ENCODE data around the gene TFF1.

Gene TFF1

DNA sequence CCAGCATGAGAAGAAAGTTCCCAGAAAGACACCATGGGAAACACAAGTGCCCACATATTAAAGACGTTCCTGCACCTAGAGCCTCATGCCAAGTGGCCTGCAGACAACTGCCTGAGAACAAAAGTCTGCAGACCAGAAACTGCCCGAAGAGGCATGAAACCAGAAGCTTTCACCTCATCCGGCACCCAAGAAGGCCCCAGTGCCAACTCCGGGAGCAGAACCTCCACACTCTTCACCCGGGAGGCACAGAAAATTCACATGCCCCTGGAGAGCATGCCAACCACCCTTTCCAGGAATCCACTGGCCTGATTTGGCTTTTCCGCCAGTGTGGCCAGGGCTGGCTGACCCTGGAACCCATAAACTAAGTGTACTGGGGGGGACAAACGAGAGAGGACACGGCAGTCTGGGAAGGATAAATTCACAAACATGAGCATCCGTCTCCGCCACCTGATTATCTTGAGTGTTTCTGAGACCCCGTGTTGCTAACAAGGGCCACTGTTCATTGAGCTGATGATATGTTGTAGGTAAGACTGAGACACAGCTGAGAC, 22.3 kb downstream of the TFF1 start:
- DNase-seq (ENCODE audit: low read depth): no peak

DNA sequence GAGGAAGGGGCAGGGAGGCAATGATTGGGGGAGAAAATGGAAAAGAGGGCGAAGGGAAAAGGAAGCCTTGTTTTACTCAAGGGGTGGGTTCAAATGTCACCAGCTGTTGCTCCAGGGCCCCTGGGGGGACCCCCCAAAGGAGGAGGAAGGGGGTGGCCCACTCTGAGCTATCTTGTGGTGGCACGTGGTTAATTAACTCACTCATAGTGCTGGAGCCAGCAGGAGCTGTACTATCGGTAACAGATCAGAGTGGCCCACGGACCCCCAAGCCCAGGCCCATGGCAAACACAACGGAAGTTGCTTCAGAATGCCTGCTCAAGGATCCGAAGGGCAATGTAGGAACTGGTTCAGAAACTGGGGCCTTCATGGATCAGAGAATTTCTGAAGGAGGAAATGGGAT, 22.8 kb downstream of the TFF1 start:
- DNase-seq (ENCODE audit: low read depth): no peak

DNA sequence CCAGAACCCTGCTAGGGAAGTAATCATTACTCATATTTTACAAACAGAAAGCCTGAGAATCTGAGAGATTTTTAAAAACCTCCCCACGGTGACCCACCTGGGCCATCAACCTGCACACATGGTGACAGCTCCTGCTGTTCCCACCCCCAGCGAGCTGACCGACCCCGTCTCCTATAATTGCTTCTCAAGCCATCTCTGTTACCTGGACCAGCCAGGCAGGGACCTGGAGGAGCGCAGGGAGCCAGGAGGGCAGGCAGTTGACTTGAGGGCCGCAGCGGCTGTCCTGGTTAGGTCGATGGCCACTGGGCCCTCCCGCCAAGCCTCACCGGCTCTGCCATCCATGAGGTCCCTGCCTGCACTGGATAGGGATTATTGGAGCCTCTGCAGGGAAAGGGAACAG, 23.2 kb downstream of the TFF1 start:
- DNase-seq (ENCODE audit: low read depth): no peak

DNA sequence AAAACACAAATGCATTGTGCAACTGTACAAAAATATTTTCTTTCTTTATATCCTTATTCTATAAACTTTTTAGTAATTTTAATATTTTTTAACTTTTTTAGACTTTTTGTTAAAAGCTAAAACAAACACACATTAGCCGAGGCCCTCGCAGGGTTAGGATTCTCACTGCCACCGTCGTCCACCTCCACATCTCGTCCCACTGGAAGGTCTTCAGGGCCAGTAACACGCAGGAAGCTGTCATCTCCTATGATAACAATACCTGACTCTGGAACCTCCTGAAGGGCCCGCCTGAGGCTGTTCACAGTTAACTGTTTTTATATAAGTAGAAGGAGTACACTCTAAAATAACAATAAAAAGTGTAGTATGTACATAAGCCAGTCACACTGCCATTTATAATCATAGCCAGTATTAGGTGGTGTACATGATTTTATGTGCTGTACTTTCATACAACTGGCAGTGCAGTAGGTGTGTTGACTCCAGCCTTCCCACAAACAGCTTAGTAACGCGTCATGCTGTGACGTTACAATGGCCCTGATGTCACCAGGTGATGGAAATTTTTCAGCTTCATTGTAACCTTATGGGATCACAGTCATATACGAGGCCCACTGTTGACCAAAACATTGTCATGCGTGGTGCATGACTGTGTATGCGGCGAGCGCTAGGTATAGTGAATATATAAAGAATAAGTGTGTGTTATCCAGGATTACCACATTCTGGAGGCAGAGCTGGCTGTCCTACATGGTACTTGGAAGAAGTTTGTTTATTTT, 24.4 kb downstream of the TFF1 start:
- no peak for DNase-seq (ENCODE audit: low read depth)

DNA sequence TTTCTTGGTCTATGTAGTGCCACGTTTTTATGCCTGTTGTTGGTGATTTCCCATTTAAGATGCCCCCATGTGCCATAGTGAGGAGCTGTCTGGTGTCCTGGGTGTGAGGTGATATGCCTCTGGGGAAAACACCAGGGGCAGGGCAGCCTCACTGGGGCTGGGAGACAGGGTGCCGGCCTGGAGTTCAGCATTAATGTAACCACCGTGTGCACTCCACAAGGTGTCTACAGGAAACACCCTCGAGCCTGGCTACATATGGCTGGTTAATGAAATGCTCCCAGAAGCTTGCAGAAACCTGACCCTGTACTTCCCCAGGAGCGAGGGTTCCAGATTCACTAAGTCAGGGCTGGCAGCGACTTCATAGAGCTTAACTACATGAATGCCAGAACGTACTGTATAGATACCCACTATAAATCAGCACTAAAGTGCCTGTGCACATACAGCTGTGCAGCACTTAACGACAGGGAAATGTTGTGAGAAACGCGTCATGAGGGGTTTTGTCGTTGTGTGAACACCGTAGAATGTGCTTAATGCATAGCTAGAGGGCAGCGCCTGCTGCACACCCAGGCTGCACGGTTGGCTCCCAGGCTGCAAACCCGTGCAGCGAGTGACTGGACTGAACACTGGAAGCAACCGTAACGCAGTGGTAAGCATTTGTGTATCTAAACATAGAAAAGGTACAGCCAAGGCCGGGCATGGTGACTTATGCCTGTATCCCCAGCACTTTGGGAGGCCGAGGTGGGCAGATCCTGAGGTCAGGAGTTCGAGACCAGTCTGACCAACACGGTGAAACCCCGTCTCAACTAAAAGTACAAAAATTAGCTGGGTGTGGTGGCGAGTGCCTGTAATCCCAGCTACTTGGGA, 25.9 kb downstream of the TFF1 start:
- no peak for DNase-seq (ENCODE audit: low read depth)

DNA sequence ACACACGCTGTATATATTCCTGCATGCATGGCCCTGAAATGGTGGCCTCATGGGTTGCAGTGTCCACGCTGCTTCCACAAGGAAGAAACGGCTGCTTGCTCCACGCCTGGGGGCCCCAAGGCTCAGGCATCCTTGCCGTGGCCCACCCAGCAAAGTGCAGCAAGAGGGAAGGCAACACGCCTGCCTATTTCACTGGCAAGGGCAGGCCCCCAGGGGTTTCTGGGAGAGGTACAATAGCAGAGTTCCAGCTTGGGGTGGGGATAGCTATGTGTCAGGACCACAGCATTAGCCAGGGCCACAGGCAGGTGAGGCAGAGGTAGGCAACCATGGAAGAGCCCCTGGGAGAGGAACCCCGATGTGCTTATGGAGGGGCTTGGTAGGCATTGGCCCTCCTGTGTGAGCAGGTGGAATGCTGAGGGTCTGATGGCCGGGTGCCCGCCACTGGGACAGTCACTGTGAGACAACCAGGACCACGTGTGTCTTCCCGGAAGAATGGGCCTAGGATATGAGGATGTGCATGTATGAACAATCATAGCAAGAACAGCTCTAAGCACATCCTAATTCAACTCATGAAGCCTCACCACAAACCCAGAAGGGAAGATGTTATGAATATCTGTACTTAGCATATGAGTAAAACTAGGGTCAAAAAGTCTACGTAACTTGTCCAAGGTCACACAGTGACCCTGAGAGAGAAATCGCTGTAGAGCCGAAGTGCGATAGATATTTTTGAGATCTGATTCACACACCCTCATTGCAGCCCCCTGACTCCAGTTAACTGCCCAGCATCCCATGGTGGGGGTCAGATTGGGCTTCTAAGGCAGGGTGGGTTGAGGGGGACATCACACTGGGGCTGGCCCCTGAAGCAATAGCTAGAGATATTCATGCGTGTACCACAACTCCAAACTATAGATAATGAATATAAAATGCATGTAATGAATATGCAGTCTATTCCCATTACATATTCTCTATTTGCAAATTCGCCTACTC, 27.3 kb downstream of the TFF1 start:
- no peak for DNase-seq (ENCODE audit: low read depth)

DNA sequence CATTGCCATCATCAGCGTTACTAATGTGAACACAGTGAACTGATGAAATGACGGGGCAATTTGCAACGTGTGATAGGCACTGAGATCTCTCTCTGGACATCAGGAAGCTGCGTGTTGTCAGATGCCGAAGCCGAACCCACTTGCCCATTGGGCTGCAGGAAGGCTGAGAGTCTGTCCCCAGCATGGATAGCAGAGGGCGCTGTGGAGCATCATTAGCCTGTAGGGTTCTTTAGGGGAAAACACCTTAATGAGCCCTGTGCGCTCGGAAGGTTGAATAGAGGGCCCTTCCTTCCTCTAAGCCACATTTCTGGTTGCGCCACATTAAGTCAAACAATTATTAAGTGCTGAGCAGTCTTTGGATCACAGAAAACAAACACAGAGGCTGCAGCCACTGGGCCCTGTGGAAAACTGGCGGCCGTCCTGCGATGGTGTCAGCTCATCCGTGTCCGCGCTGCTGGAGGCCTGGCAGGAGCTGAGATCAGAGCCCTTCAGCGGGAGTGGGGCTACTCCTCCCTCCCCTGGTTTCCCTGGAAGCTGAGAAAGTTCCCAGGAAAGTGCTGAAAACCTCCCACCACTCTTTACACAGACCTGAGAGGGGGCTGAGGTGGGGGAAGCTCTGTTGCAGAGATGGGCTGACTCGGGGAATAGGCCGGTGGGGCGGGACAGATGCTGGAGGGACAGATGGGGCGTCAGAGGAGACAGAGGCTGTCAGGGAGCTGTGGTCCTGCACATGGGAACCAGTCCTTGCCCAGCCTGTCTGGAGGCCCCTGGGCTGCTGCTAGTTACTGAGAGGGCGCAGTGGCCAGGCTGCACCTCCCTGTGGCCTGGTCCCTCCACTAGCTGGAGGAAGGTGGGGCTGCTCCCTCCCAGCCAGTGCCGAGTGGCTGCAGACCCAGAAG, 28.3 kb downstream of the TFF1 start:
- peak; percentile 22 for DNase-seq (ENCODE audit: low read depth)

DNA sequence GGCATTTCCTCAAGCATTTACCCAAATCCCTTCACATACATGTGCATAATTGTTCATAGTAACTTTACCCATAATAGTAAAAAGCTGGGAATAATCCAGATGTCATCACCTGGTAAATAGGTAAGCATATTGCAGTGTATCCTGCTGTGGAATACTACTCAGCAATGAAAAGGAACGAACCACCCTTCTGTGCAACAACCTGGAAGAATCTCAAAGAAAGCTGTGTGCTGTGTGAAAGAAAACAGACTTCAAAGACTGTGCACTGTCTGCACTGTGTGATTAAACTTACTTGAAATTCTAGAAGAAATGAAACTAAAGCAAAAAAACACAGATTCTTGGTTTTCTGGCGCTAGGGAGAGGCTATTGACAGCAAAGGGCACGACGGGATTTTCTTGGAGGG, 29.1 kb downstream of the TFF1 start:
- DNase-seq (ENCODE audit: low read depth): no peak

DNA sequence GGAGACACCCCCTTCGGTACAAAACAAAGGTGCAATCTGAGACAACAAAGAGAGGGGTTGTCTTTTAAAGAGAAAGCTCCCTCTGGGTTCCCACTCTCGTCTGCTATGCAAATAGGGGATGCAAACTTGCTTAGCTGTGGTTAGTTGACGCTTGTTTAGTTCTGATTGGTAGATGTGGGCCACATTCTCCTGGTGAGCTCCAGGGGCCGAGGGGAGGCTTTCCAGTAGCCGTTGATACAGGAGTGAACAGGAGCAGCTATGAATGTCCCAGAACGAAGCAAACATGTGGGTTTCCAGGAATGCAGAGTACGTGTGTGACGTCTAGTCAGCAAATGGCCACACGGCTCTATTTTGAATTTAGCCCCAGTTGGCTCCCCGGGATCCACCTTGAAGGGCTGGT, 30.3 kb downstream of the TFF1 start:
- peak; percentile 24 for DNase-seq (ENCODE audit: low read depth)

DNA sequence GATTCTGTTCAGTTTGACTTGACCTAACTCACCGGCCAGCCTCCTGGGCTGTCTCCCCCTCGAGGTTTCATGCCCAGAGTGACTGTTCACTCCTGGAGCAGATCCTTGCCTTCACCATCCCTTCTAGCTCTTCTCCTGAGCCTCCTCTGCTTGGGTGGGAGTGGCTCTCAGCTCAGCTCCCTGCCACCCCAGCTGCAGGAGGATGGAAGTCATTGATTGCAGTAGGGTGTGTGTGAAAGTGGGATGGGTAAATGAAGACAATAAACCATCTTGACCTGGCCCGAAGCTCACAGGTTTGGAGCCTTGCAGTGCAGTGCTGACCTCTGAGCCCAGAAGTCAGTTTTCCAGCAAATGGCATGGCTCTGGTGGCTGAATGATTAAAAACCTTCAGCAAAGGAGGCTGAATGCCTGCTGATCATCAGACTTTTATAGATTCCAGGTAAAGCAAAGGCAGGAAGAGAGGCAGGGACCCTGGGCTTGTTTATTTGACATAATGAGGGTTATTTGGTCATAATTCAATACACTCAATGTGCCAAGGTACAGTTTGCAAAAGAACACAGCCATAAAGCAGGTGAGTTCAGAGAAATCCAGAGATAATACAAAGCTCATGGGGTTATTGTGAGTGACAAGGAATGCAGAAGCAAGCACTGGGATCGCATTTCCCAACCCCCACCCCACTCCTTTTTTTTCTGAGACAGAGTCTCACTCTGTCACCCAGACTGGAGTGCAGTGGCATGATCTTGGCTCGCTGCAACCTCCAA, 33.6 kb downstream of the TFF1 start:
- DNase-seq (ENCODE audit: low read depth): no peak

DNA sequence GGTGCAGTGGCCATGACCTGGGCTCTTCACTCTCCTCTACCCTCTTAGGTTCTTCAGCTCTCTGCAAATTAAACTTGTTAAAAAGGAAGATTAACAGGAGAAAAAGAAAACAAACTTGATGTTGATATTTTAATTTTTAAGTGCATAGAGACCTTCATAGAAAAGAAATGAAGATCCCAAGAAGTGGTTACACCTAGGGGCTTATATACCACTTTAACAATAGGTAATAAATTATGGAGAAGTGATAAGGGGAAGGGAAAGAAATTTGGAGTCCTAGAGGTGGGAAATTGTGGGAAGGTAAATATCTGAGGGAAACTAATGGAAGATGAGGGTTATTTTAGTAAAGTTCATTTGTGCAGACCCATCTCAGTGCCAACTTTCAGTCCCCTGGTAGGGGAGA, 34.7 kb downstream of the TFF1 start:
- DNase-seq (ENCODE audit: low read depth): no peak

DNA sequence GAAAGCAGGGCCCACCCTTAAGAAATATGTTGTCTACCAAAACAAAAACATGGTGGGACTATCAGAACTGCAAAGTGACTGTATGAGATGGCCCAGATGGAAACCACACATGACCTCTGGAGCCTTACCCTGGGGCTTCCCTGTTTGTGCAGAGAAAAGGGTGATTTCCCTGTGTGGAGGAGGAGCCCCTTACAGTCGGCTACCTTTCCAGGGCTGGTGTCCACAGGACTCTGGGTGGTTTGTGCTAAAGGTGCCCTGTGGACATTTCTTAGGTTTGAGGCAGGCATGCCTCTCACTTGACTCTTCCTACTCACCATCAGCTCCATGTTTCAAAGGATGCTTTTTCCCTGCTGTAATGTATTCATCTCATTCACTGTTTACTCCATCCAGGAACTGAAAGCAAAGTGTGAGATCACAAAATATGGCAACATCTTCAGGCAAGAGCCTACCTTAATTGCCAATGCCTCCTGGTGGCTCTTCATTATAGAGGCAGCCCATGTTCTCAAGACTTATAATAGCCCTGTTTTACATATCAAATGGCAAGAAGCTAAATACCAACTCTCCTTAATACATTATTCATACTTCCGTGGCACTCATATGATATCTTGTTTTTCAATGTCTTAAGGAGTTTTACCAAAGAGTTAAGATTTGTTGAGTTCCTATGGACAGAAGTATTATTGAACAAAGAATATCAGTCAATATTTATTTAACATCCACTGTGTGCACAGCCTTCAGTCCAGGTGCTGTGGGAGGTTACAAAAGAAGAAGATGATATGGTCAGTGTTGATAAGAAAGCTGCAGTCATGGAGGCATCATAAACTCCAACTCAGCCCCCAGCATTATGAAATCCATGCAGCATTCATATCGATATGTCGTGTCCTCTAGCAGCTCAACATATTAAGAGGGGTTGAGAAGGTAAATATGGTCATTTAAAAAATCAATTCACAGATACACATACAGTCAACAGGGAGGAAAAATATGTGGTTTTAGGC, 35.7 kb downstream of the TFF1 start:
- DNase-seq (ENCODE audit: low read depth): no peak

DNA sequence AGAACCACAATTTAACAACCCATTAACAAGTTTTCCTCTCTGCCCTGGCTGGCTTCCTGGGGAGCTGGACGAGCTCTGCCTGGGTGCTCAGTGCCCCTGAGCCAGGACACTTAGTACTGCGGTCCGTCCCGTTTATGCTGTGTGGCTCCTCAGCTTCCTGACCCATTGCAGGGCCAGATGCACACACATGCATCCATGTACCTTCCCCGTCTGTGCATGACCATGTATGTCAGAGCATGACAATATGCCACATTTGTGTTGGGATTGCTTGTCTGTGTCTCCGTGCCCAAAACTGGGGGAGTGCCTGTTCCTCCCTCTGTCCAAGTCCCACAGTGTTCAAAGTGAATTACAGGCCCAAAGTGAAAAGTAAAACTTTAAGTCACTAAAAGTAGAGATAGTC, 41.4 kb downstream of the TFF1 start:
- no peak for DNase-seq (ENCODE audit: low read depth)

DNA sequence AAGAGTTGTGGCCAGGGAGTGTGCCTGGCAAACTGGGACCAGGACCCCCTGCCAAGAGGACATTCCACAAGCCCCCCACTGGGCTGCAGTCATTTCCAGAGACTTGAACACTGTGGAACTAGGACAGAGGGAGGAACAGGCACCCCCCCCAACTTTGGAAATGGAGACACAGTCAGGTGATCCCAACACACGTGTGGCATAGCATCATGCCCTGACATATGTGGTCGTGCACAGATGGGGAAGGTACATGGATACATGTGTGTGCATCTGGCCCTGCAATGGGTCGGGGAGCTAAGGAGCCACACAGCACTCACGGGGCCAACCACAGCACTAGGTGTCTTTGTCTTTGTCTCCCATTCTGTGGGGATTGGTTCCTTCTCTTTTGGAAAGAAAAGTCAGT, 44.5 kb downstream of the TFF1 start:
- DNase-seq (ENCODE audit: low read depth): no peak

DNA sequence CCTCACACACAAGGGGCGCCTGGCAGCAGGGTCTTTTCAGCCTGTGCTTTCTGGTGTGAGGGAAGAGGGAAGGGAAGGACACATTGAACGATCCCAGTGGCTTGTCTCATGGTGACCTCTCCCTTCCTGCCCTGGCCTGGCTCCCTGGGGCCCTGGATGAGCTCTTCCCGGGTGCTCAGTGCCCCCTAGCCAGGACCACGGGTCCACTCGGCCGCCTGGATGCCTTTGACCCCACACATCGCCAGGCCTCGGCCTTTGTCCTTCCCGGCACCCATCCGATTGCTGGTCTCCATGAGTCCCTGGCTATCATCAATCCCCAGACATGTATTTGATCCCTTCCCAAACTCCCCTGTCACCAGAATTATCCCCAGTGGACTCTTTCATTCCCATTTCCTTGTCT, 45.1 kb downstream of the TFF1 start:
- no peak for DNase-seq (ENCODE audit: low read depth)

DNA sequence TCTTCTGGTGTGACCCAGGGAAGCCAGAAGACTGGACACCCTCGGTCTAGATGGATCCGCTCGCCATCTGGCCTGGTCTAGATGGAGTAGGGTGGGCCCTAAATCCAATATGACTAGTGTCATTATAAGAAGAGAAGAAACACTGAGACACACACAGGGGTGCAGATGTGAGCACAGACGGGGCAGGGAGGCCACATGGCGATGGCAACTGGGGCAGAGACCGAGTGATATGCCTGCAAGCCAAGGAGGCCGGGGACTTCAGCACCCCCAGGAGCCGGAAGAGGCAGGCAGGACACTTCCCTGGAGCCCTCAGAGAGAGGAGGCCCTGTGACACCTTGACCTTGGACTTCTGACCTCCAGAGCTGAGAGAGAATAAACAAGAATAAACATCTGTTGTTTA, 45.5 kb downstream of the TFF1 start:
- no peak for DNase-seq (ENCODE audit: low read depth)

DNA sequence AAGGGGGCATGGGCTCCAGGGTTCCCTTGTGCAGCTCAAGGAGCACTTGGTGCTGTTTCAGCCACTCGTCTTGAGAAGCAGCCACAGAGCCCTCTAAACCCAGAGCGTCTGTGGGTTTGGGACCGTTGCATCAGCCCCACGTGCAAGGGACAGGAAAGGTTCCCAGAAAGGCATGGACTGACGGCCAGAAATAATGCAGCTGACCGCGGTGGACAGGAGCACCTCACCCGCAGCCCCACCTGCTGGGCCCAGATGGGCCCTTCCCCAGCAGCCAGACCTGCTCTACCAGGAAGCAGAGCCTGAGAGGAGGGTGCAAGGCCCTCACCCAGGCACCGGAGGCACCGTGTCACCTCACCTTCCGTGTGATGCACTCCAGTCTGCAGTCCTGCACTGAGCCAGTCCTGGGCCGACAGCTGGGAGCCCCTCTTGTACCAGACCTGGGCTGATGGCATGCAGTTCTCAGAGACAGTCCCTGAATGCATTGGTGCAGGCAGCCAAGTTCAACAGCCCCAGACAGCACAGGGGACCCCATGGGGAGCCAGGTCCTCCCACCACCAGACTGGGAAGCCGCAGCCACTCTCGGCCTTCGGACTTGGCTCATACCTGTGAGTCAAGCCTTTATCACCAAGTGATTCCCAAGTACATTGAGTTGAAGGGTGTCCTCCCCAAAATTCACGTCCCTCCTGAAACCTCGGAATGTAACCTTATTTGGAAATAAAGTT, 46.3 kb downstream of the TFF1 start:
- DNase-seq (ENCODE audit: low read depth): no peak

DNA sequence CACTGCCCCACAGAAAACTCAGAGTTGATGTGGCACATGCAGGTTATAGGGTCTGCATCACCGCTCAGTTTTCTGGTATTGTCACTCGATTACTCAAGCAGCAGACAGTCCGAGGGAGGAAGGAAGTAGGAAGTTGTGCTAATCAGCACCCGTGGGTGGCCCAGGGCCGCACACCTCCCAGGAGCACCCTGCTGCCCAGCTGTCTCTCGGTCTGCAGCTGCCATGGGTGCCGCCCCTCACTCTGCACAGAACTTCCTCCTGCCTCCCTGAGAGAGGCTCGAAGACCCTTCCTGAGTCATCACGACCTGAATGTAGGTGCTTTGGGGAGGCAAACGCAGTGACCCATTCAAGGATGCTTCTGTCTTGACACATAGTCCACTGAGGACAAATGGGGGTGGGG, 47.0 kb downstream of the TFF1 start:
- no peak for DNase-seq (ENCODE audit: low read depth)
